ENCODE measurements around the gene TMEM43. TPM values are rescaled to one million over a fixed set of nuclear protein-coding genes. Genes with fewer than 3 reads are reported as not detected.
"Not testable (repeated sequence)": the region's sequence is repeated elsewhere in the genome, so short reads cannot be mapped to it uniquely, and the experiment has no call there.

TMEM43 gene
- total RNA-seq, 6 experiments from 2014 or later = 73.3 to 90.8 (median 80.7) TPM

GRCh38 chr3:14092464-14092863 lies 32.4 kb upstream of the TMEM43 start:
- H3K27me3 Mint-ChIP-seq (ENCODE audit: insufficient read depth) = peaks cover 18% of the 10 kb centered on the region
- peaks cover 4% of the 10 kb centered on the region for H3K9me3 Mint-ChIP-seq
- no peaks in the 10 kb centered on the region for H3K36me3 Mint-ChIP-seq (ENCODE audit: low read depth)
- DNase-seq = no peak
- no peak overlapping the region for H3K27ac Mint-ChIP-seq
- no peaks in the 10 kb centered on the region for H3K4me1 Mint-ChIP-seq (ENCODE audit: low read depth)
- no peak overlapping the region for H3K4me3 Mint-ChIP-seq
- TF ChIP-seq, protein P1, sequence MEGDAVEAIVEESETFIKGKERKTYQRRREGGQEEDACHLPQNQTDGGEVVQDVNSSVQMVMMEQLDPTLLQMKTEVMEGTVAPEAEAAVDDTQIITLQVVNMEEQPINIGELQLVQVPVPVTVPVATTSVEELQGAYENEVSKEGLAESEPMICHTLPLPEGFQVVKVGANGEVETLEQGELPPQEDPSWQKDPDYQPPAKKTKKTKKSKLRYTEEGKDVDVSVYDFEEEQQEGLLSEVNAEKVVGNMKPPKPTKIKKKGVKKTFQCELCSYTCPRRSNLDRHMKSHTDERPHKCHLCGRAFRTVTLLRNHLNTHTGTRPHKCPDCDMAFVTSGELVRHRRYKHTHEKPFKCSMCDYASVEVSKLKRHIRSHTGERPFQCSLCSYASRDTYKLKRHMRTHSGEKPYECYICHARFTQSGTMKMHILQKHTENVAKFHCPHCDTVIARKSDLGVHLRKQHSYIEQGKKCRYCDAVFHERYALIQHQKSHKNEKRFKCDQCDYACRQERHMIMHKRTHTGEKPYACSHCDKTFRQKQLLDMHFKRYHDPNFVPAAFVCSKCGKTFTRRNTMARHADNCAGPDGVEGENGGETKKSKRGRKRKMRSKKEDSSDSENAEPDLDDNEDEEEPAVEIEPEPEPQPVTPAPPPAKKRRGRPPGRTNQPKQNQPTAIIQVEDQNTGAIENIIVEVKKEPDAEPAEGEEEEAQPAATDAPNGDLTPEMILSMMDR (IDR thresholded peaks at IDR 0.05) = no peak

GRCh38 chr3:14093831-14094230 lies 31.0 kb upstream of the TMEM43 start:
- no peak overlapping the region for H3K27ac Mint-ChIP-seq
- H3K27me3 Mint-ChIP-seq (ENCODE audit: insufficient read depth) = peaks cover 18% of the 10 kb centered on the region
- DNase-seq = no peak
- H3K9me3 Mint-ChIP-seq = no peaks in the 10 kb centered on the region
- no peaks in the 10 kb centered on the region for H3K4me1 Mint-ChIP-seq (ENCODE audit: low read depth)
- H3K4me3 Mint-ChIP-seq = no peak overlapping the region
- H3K36me3 Mint-ChIP-seq (ENCODE audit: low read depth) = no peaks in the 10 kb centered on the region
- TF ChIP-seq, protein P1 (IDR thresholded peaks at IDR 0.05) = no peak

DNA sequence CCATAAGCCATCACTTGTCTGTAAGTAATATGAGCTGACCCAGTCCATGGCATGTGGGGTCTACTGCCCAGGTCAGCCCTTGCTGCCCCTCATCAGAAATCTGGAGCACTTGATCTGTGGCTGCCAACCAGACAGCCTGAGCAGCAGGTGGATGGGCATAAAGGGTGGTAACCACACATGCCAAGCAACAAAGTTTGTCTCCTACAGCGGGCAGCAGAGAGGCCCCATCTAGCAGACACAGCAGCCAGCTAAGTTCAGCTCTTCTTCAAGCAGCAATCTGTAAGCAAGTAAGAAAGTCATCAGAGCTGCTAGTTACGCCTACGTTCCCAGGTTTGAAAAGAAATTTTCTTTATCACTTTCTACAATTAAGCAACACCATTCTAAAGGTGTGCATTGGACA lies 28.1 kb upstream of the TMEM43 start:
- Mint-ChIP-seq H3K27ac (no peak overlapping the region), H3K4me1 (ENCODE audit: low read depth) (no peaks in the 10 kb centered on the region), H3K9me3 (no peaks in the 10 kb centered on the region), H3K36me3 (ENCODE audit: low read depth) (no peaks in the 10 kb centered on the region), H3K4me3 (no peak overlapping the region), H3K27me3 (ENCODE audit: insufficient read depth) (peaks cover 11% of the 10 kb centered on the region)
- TF ChIP-seq, protein P1 (IDR thresholded peaks at IDR 0.05) = 0 out of 2 replicates have a peak, but pooled peaks have one; percentile 10
- no peak for DNase-seq

DNA sequence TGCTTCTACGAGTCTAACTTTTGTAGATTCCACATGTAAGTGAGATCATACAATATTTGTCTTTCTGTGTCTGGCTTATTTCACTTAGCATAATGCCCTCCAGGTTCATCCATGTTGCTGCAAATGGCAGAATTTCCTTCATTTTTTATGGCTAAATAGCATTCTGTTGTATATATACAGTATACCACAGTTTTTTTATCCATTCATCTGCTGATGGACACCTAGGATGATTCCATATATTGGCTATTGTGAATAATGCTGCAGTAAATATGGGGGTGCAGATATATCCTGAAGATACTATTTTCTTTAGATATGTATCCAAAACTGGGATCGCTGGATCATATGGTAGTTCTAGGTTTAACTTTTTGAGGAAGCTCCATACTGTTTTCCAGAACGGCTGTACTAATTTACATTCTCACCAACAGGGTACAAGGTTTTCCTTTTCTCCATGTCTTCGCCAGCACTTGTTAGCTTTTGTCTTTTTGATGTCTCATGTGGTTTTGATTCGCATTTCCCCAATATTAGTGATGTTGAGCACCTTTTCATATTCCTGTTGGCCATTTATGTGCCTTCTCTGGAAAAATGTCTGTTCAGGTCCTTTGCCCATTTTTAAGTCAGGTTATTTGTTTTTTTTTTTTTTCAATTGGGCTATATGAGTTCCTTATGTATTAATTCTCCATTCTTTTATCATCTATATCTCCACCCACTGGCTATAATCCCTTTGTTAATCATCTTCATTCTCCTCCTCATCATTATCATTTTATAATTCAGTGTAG lies 27.0 kb upstream of the TMEM43 start:
- TF ChIP-seq, protein P1 (IDR thresholded peaks at IDR 0.05) = no peak
- no peaks in the 10 kb centered on the region for H3K4me1 Mint-ChIP-seq (ENCODE audit: low read depth)
- H3K36me3 Mint-ChIP-seq (ENCODE audit: low read depth) = no peaks in the 10 kb centered on the region
- H3K27ac Mint-ChIP-seq = no peak overlapping the region
- peaks cover 10% of the 10 kb centered on the region for H3K27me3 Mint-ChIP-seq (ENCODE audit: insufficient read depth)
- H3K9me3 Mint-ChIP-seq = no peaks in the 10 kb centered on the region
- DNase-seq = no peak
- H3K4me3 Mint-ChIP-seq = no peak overlapping the region

DNA sequence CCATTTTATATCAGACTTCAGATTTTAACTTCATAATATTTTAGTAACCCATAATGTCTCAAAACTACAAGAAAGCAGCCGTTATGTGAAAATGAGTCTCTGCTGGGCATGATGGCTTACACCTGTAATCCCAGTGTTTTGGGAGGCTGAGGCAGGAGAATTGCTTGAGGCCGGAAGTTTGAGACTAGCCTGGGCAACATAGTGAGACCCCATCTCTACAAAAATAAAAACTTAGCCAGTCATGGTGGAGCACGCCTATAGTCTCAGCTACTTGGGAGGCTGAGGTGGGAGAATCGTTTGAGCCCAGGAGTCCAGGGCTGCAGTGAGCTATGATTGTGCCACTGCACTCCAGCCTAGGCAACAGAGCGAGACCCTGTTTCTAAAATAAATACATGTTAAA lies 15.0 kb upstream of the TMEM43 start:
- H3K4me3 Mint-ChIP-seq = not testable (repeated sequence)

DNA sequence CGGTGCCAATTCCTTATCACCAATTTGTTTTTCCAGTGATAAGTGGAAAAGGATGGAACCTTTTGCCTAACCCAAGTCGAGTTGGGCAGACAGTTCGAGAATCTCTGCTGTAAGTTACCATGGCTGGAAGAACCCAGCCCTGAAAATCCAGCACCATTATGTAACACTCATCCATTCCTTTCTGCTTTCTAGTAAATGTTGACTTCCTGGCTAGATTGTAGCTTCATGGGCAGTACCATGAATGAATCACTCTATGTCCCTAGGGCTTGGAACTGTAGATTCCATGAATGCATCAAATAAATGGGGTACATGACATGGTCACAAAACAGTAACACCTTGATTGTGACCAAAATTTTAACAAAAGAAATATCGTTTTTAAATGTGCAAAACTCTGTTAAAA lies 14.2 kb upstream of the TMEM43 start:
- Mint-ChIP-seq H3K36me3 (ENCODE audit: low read depth) (peaks cover 21% of the 10 kb centered on the region), H3K27ac (no peak overlapping the region), H3K9me3 (no peaks in the 10 kb centered on the region), H3K27me3 (ENCODE audit: insufficient read depth) (peaks cover 4% of the 10 kb centered on the region; the same call in 1 of the 2 replicates), H3K4me1 (ENCODE audit: low read depth) (peaks cover 7% of the 10 kb centered on the region; the same call in 1 of the 2 replicates), H3K4me3 (no peak overlapping the region)
- TF ChIP-seq, protein P1 (IDR thresholded peaks at IDR 0.05) = no peak
- DNase-seq = no peak

More for the DNA sequence above, 15.0 kb upstream of the TMEM43 start:
- not testable (repeated sequence) for DNase-seq; H3K9me3 Mint-ChIP-seq; H3K27ac Mint-ChIP-seq; H3K4me1 Mint-ChIP-seq (ENCODE audit: low read depth); H3K27me3 Mint-ChIP-seq (ENCODE audit: insufficient read depth)
- H3K36me3 Mint-ChIP-seq (ENCODE audit: low read depth) = peaks cover 21% of the 10 kb centered on the region
